Colon (tissue), 2 donors: ENCODE measurements around the gene OR2T8.

Source experiments
- FAIRE-seq: peaks from 2 replicates; lab custom pipeline; 2012; peaks lifted over from hg19 to GRCh38; lab: Jason Lieb, UNC
- donor health status: control.
- donor health status: control.

The OR2T8 gene

GRCh38 chr1:247962911-247963588 lies 43.0 kb downstream of the OR2T8 start:
- FAIRE-seq = no peak

GRCh38 chr1:247964933-247965332 lies 44.9 kb downstream of the OR2T8 start, which contains the start of gene OR2AK2:
OR2AK2 (plus strand) TSS chr1:247965233; CDS start chr1:247965377, 144 bp downstream.
- FAIRE-seq = no peak

DNA sequence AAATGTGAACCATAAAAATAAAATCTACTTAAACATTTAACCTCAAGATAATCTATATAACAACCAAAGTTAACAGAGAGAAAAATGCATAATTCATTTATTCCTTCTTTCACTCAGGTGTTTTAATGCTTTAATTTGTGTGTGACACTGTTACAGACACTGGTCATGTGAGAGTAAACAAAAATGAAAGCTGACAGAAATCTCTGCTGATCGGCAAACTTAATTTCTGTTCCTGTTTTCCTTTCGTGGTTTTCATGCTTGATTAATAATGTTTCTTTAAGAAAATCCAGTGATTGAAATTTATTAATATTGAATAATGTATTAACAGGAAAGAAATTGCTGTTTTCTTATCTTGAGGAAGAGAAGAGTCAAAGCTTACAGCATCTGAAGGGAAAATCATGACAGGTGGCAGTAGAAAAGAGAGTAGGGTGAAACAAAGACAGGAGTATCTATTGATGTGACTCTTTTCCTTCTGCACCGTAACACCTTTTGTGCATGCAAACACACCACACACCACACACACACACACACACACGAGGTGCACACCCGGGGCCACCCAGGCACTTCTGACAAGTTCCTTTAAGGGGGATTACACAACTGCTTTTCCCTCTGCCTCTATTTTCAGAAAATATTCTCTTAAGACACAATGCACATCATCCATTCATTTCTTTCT lies 46.6 kb downstream of the OR2T8 start:
- FAIRE-seq = no peak
